ENCODE results near the gene GRID2.

Gene GRID2

DNA sequence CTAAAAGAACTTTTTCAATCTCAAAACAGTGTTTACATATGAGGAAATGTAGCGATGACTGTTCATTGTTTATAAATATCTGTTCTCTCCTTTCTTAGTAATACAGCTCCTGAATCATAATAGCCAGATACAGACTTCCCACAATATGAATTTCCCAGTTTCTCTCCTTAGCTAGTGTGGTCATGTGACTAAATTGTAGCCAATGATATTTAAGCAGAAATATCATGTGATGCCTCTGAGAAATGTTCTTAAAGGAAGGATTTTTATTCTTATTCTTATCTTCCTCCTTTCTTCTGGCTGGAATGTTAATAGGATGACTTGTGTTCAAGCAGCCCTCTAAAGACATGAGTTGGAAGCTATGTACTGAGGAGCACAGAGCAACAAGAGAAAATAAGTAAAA, 1141.1 kb downstream of the GRID2 start:
- DNase-seq, result no peak

DNA sequence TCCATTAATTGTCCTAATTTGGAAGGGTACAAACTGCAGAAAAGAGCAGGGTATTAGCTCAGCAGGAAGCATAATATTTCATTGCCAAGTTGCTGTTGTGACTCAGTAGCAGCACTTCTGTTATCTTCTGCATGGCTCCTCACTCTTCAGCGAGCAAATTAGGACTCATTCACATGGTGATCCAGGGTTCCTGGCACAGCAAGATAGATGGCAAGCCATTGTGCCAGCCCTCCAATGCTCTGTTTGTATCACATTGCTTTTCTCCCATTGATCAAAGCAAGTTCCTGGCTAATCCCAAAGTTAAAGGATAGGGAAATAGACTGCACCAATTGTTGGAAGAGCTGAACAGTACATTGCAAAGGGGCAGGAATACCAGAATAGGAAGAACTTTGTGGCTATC, 1142.3 kb downstream of the GRID2 start:
- no peak for DNase-seq

DNA sequence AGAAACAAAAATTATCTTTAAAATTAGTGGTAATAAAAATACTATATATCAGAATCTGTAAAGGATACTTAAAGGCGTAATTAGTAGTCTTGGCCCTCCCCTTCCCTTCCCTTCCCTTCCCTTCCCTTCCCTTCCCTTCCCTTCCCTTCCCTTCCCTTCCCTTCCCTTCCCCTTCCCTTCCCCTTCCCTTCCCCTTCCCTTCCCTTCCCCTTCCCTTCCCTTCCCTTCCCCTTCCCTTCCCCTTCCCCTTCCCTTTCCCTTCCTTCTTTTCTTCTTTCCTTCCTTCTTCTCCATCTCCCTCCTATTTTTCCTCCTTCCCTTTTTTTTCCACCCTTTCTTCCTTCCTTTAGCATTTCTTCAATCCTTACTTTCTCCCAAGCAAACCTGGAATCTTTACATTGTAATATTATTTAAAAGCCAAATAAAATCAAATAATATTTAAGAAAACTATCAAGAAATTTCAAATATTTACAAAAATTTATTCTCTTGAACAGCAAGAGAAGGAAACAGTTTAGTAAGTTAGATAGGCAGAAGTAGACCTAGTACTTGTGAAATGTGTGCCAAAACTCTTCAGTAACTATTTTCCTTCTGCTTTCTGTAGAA, 1145.0 kb downstream of the GRID2 start:
- no peak for DNase-seq

DNA sequence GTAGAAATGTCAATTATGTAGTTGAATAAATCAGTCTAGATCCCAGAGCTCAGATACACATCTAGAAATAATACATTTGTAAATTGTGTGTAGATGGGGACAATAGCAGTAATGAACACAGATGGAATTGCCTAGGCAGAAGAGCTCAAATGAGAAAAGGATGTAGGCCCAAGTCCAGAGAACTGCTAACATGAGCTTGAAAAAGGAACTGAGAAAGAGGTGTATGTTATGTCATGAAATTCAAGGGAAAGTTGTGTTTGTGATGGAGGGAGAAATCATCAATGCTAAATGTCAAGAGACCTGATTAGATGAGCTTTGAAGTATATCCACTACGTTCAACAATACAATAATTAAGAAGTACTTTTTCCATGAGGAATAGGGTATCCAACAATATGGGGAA, 1148.2 kb downstream of the GRID2 start:
- no peak for DNase-seq

DNA sequence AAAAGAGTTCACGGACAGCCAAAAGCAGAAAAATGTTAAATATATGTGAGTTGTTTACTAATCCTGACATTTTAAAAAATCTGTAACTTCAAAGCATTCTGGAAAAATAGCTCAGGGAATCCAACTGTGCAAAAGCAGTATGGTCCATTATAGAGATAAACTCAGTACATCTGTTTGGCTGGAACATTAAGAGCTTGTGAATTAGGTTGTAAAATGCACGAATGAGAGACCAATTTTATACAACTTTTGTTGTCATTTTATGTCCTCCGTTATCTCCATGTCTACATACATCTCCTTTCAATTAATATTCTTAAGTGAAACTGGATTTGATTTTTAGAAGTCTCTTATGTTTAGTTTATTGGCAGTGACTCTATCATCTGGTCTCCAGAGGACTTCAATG, 1157.8 kb downstream of the GRID2 start:
- no peak for DNase-seq

DNA sequence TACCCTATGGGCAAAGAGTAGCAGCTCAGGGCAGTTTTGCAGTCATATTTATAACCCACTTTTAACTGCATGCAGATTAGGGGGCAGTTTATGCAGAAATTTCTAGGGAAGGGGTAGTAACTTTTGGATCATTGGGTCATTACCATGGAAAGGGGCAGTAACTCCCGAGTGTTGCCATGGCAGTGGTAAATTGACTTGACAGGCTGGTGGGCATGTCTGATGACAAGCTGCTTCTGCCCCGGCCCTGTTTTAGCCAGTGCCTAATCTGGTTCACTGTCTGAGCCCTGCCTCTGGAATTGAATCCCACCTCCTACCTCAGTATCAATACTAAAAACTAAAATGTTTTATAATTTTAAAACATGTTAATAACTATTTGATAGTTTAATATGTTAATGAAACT, 1162.7 kb downstream of the GRID2 start:
- DNase-seq, result no peak

DNA sequence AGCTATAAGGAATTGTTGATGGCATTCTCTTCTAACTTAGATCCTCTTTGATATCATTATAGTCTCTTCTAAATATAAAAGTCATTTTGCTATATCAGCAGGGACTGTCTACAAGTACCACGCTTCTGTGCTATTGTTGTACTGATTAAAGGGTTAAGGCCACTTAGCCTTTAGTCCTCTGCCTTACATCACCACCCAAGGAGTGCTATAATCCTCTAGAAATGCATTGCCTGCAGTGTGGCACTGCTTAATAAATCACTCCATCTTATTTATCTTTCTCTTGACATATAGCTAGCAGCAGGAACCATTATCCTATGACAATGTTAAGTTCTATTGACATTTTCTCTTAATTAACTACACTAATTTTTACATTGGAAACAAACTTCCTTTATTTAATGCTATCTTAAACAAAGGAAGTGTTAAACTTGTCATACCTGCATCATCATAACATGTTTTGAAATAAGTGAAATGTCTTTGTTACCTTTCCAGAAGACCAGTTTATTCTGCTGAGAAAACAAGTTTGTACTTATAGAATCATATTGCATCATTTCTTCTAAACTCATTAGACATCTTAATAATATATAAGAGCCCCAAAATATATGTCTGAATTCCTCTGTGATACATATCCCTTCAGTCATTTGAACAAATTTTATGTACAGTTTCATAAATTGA, 1163.9 kb downstream of the GRID2 start:
- no peak for DNase-seq

DNA sequence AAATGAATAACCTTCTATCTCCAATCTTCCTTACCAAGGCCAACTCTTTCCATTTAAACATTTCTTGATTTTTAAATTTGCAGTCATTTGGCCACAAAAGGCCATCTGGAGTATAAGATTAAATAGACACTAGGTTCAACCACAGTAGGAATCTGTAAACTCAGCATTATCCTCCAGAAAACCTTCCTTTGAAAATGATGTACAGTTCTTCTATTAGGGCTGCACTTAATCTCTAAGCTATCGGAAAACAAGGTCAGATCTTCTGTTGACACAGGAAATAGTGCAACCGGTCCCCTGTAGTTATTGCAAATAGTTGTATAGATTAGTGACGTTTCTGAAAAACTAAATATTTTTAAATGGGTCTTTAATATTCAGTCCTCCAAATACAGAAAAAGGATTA, 1165.8 kb downstream of the GRID2 start:
- DNase-seq, result no peak

DNA sequence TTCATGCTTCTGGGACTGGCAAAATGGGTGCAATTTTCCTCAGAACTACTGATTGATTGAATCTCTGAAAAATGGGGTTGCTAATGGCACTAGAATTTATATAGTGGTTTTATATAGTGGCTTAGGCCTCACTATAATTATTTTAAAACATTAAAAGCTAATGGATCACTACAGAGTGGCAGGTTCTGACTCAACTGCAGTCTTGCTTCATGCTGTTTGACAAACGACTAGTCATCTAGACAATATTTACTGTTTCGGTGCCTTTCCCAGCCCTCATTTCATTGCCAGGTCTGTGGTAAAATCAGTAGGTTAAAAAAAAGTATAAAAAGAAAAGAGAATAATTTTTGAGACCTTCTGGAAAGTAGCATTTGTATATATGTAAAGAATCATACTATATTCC, 1172.0 kb downstream of the GRID2 start:
- no peak for DNase-seq

DNA sequence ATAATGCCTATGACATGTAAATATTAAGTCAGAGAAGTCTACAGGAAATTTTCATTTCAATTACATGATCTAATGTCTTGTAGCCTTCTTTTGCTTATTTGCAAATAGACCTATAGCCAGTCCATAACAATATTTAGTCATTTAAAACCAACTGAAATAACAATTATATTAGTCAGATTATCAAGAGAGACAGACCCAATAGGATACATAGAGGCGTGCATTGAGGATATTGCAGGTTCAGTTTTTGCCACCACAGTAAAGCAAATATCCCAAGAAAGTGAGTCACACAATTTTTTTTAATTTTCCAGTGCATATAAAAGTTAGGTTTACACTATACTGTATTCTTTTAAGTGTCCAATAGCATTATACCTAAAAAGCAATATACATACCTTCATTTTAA, 1175.0 kb downstream of the GRID2 start:
- DNase-seq, result no peak

DNA sequence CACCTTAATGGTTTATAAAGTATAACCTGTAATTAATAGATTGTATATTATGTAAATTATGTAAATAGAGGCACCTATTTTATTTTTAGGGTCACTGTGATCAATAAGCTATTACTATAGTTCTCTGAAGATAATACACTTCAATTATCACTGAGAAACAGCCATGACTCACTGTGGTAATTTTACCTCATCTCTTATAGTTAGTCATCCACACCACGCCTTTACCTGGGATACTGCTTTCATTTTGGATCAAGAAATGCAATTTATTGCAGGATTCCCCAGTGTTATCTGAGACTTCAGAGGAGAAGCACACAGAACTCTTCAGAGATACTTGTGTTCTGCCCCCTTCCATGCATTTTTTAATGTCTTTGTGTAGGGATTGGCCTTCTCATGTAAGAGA, 1176.7 kb downstream of the GRID2 start:
- no peak for DNase-seq

DNA sequence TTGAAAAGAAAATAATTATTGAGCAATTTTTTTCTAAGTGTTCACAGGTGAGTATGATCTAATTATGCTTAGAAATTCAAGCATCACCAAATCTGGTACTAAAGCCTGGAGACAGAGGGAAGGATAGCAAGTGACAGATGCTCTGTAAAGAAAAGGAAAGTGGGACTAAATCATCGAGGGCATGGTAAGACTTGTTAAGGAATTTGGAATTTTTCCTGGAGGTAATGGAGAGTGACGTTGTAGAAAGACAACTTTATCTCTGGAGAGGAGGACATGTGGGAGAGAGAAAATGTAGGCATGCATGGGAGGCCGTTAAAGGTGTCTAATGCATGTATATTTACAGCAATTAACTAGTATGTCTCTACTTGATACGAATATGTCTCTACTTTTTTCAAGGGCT, 1191.6 kb downstream of the GRID2 start:
- DNase-seq, result no peak

DNA sequence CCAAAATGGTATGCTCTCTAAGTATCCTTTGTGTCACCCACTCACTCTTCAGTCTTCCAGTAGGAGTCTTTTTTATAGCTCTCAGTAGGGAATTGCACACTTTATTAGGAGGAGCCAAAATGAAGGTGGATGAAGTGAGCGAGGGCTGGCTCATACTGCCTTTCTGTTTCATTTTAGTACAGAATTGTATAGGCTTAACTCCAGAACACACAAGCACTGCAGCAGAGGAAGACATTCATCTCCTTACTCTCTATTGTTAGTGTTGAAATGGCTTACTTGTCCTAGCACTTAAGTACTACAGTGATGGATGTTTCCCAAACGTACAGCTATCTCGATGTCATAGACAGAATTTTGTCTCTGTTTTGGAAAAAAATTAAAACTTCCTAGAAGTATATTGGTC, 1197.5 kb downstream of the GRID2 start:
- DNase-seq, result no peak

DNA sequence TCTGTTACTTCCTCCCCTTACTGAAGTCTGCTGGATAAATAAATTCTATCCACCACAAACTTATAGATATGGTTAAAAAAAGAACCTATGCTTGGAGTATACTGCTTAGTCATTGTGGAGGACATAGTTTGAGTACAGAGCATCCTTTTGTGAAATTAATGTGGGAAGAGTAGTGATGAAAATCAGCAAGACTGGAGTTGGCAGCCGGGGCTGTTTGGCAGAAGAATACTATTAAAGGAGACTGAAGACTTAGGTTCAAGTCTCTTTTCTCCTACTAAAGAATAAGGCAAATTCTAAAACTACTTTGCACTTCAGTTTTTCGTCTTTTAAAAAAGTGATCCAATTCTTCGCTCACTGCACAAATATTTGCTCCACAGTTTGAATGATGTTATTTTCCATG, 1198.2 kb downstream of the GRID2 start:
- no peak for DNase-seq

DNA sequence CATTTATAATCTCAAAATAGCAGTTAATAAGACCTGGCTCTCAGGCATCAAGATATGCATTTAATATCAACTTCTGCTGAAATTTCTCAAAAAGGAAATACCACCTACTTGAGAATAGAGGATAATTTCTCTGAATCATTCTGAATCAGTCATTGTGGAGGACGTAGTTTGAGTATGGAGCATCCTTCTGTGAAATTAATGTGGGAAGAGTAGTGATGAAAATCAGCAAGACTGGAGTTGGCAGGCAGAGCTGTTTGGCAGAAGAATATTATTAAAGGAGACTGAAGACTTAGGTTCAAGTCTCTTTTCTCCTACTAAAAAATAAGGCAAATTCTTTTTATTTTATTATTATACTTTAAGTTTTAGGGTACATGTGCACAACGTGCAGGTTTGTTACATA, 1199.2 kb downstream of the GRID2 start:
- no peak for DNase-seq

DNA sequence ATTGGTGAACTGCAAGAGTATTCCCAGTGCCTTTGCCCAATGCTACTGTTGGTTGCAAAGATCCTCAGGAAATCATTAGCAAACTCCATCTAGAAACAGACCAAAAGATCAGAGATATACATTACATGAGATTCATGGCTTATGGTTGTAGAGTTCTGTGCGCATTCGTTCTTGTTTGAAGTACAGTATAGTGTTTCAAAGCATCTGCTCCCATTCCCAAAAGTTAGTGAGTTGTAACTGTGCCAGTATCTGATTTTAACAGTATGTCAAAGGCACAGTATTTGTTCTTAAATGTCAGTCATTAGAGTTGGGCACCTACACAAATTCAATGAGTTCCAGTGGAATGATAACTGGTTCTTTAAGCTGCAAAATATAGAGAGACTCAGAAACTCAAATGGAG, 1210.1 kb downstream of the GRID2 start:
- DNase-seq, result no peak

DNA sequence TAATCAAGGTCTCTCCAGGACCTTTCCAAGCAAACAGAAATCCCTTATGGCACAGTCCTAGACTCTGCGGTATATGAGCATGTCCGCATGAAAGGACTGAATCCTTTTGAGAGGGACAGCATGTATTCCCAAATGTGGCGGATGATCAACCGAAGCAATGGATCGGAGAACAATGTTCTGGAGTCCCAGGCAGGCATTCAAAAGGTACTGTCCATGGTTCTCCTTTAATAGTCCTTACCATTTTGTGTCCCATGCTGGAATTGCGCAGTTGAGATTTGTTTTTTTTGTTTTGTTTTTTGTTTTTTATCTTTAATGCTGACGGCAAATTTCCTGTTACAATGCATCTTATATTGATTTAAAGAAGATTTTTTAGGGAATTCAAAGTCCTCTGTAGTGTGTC, 1211.4 kb downstream of the GRID2 start:
- DNase-seq, result no peak

DNA sequence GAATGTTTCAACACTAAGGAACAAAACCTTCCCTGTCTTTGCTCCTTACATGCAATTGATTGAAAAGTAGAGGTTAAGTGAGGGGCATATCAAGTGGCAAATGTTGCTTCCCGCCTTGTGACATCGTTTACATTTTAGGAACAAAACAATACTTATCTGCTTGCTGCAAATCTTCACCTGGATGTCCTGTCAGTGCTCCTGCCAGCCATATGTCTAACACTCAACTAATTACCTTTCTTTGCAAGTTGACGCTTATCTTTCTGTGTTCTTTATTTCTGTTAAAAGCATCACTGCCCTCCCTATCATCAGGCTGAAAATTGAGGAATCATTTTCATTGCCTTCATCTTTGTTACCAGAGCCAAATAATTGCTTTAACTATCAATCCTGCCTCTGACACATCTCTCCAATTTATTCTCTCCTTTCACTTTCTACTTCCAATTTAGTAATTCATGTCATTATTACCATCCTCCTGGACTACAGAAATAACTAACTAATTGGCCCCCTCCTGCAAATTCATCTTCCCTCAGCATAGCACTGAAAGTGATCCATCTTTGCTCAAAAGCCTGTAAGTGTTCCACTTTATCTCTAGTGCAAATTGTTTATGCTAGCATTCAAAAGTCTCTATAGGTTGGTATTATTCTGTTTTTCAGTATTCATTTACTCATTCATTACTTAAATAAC, 1226.1 kb downstream of the GRID2 start:
- no peak for DNase-seq

DNA sequence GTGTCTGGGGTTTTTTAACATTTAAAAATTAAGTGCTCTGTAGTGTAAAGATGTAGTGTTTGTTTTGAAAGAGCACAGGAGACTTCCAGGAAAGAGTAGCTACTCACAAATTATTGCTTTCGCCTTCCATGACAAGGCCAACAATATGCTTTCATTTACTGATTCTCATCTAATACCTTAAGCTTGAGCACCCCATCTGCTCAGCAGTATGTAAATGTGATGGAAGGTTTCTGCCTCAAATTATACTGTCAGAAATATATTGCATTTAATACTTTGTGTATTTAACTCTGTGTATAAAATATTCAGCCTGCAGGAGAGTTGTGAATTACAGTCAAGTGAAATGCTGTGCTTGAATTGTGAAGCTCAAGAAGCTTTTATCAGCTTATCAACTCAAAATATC, 1228.5 kb downstream of the GRID2 start:
- DNase-seq, result no peak

DNA sequence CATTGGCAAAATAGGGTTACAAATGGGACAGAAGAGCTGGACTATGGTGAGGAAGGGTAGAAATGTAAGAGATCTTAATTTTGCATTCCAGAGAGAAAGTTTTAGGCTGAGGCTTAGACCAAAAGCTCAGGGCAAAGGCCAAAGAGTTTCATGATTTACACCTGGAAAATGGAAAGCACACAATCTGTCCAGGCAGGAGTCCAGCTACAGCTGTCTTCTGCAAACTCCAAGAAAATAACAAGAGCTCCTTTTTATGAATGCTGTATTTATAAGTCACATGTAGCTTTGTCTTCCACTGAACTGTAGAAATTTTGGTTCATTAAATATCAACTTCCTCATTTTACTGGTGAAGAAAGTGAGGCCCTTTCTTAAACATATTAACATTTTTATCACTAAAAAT, 1236.8 kb downstream of the GRID2 start:
- no peak for DNase-seq

DNA sequence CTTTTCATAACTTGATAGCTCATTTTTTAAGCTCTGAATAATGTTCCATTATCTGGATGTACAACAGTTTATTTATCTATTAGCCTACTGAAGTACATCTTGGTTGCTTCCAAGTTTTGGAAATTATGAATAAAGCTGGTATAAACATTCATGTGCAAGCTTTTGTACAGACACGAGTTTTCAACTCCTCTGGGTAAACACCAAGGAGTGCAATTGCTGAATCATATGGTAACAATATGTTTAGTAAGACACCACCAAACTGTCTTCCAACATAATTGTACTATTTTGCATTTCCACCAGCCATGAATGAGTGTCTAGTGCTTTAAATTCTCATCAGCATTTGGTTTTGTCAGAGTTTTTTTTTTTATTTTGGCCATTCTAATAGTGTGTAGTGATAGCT, 1258.1 kb downstream of the GRID2 start:
- no peak for DNase-seq

DNA sequence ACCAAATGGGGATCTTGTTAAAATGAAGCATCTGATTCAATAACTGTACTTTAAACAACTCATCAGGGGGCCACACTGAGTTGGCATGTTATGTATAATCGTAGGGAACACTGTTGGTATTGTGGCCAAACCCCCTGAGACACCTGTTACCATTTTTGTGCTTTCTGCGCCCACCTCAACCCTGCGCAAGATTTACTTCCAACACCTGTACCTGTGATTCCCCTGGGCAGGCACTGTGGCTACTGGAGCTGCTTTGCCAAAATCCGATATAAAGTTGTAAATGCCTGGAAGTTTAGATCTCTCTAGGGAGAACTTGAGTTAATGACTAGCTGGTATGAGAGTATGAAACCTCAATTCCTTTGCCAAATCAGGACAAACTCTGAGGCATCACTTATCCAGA, 1265.0 kb downstream of the GRID2 start:
- DNase-seq, result no peak

DNA sequence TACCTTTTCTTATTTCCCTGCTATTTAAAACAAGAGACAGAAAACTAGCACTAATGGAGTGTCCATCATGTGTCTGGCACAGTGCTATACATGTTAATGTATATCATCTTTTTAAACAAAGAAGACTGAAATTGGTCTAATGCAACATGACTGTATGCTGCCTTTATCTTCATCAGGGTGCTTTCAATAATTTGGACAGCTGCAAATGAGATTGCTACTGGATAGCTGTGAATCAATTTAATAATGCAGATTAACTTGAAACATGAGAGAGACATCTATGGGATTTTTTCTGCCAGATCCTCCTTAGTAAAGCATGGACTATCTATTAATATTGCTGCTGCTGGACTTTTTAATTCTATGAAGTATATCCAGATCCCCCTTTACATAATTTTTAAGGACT, 1269.5 kb downstream of the GRID2 start:
- DNase-seq, result no peak

DNA sequence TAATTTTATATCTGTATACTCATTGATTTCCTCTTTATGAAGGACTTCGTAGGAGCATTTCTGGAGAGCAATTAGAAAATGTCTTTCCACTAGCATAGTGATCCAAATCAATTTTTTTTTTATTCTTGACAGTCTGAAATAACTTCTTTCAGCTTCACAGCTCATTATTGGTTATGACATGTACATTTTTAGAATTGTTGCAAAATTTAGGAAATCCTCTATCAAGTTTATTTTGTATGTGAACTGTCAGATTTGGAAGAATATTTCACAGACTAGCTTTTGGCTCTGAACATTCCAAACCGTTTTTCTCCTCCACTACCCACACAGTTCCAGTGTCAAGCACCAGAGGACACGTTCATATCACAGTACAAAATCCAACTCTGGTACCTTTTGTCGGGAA, 1275.2 kb downstream of the GRID2 start:
- DNase-seq, result no peak

DNA sequence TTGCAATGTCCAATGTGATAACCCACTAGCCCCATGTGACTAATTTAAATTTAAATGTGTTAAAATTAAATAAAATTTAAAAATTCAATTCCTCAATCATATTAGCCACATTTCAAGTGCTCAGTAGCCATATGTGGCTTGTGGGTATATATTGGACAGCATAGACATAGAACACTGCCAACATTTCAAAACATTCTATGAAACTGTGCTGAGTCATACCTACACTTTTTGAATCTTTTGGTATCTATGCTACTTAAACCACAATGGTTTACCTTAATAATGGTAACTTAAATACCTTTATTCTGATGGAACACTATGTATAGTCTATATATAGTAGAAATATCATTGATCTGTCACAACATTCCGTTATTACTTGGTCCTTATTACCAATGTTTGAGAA, 1301.4 kb downstream of the GRID2 start:
- no peak for DNase-seq

Measured in CD4-positive, alpha-beta T cell treated with Interleukin-4 for 1 hour (primary cell).